NCI-H1417 (cell line): ENCODE data around the gene ZFAND2A.

Source experiments
- DNase-seq, 3 experiments: peaks; one replicate each; lab custom pipeline; 2025; lab: John Stamatoyannopoulos, UW

ZFAND2A gene

GRCh38 chr7:1106793-1107421 lies 53.1 kb downstream of the ZFAND2A start:
- DNase-seq: no peak

GRCh38 chr7:1106063-1106792 lies 53.8 kb downstream of the ZFAND2A start:
- no peak for DNase-seq

GRCh38 chr7:1105189-1105588 lies 54.8 kb downstream of the ZFAND2A start:
- no peak for DNase-seq

- DNase-seq: no peak
Measured at GRCh38 chr7:1104516-1105179, 55.3 kb downstream of the ZFAND2A start.

GRCh38 chr7:1103789-1104515 lies 56.0 kb downstream of the ZFAND2A start:
- DNase-seq: no peak

- no peak for DNase-seq
Measured at GRCh38 chr7:1103009-1103788, 56.8 kb downstream of the ZFAND2A start.
